ENCODE results near the gene LRP5.

DNA sequence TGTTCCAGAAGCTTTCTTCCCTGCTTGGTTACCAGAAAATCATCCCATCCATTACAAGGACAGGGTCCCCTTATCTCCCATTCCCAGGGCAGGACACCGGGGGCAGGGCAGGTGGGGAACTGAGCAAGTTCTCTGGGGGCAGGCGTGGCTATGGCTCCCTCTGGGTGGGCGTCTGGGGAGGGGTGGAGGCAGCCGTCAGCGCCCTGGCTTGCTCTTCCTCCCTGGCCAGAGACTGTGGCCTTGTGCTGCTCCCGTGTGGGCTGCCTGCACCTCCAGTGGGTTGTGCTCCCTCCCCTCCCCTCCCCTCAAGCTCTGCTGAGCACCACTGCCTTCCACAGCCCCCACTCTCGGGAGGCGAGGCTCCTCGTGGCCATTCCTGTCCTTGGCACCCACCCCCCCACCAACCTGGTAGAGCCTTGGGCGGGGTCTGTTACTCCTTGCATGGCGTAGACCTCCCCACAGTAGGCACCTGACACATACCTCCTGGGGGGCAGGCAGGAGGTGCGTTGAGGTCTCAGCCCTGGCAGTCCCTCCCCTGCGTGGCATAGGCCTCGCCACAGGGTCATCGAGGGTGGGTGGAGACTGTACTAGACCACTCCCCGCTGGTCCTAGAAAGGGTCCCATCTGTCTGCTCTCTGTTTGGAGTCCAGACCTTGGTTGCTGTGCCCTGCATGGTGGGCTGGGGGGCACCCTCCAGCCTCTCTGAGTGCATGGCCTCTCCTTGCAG lies 123.9 kb downstream of the LRP5 start:
- TF ChIP-seq POLR2A (IDR thresholded peaks at IDR 0.05) (no peak), CTCF (IDR thresholded peaks at IDR 0.05) (no peak), POLR2AphosphoS5 (IDR thresholded peaks at IDR 0.05) (no peak), EP300 (IDR thresholded peaks at IDR 0.05) (no peak)

Data from suprapubic skin (tissue), 4 donors.